Tibial artery (tissue), 4 donors: ENCODE results near the gene PLCB2.

Experiments
- DNase-seq, 2 donors: peaks; one replicate each; pipeline ENCODE4 v3.0.0-alpha.2; 2019
- H3K27ac ChIP-seq, 2 donors: fragments of 200-600 bp; sonication (generic) in 1 of 2; 1 replicate in 1 of 2; 2 replicates in 1 of 2; pipeline ENCODE4 v1.5.1; 2018 to 2019; ENCODE audit warnings: mild to moderate bottlenecking in 1 of 2
- H3K27me3 ChIP-seq, 2 donors: fragments of 200-600 bp; sonication (generic) in 1 of 2; one replicate each; pipeline versions ENCODE4 v1.5.1 to v1.6.0; 2016 to 2019
- H3K36me3 ChIP-seq, 3 donors: fragments of 200-600 bp; sonication (generic) in 2 of 3; one replicate each; pipeline ENCODE4 v1.5.1; 2016 to 2019; ENCODE audit warnings: mild to moderate bottlenecking in 2 of 3
- H3K4me1 ChIP-seq, 4 donors: fragments of 200-600 bp; sonication (generic) in 2 of 4; 1 replicate in 3 of 4; 2 replicates in 1 of 4; pipeline ENCODE4 v1.5.1; 2016 to 2019
- H3K4me3 ChIP-seq, 2 donors: fragments of 200-600 bp; sonication (generic) in 1 of 2; 1 replicate in 1 of 2; 2 replicates in 1 of 2; pipeline ENCODE4 v1.5.1; 2018 to 2019; ENCODE audit warnings: mild to moderate bottlenecking in 2 of 2
- H3K9me3 ChIP-seq, 3 donors: fragments of 200-600 bp; sonication (generic) in 1 of 3; one replicate each; pipeline ENCODE4 v1.5.1; 2016 to 2019
- intact Hi-C: fragments of 100-400 bp; cut with DNase I; formaldehyde crosslinking; loops from one replicate; pipeline ENCODE4 v1.15.0; 2023; ENCODE audit warnings: low total_unique reads
- TF ChIP-seq, protein P1 (sequence below), 2 experiments: fragments of 200-600 bp in 1 of 2; fragments of 450-650 bp in 1 of 2; IDR thresholded peaks; one replicate each; pipeline ENCODE4 v1.5.1; 2017 to 2019; ENCODE audit warnings: antibody characterized with exemption in 2 of 2, mild to moderate bottlenecking in 1 of 2, moderate library complexity in 1 of 2

PLCB2 gene

DNA sequence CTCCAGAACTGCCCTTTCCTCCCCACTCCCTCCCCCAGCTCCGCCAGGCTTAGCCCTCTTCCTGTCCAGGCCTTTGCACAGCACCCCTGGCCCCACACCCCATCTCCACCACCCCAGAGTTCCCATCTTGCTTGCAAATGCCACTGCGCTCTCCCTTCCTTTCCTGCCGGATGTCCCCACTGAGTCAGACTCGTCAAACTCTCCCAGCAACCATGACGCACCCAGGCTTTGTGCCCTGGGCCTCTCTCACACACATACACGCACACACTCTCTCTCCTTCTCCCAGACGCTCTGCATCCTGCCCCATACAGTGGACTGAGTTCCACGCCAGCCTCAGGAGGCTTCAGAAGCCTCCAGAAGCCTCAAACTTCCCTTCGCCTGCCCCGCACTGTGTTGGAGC is 35.8 kb upstream of the PLCB2 start:
- H3K27ac ChIP-seq: peak overlapping the region; percentile 90
- no peak overlapping the region for H3K4me3 ChIP-seq
- H3K27me3 ChIP-seq: no peaks in the 10 kb centered on the region
- no peaks in the 10 kb centered on the region for H3K9me3 ChIP-seq
- TF ChIP-seq, protein P1, sequence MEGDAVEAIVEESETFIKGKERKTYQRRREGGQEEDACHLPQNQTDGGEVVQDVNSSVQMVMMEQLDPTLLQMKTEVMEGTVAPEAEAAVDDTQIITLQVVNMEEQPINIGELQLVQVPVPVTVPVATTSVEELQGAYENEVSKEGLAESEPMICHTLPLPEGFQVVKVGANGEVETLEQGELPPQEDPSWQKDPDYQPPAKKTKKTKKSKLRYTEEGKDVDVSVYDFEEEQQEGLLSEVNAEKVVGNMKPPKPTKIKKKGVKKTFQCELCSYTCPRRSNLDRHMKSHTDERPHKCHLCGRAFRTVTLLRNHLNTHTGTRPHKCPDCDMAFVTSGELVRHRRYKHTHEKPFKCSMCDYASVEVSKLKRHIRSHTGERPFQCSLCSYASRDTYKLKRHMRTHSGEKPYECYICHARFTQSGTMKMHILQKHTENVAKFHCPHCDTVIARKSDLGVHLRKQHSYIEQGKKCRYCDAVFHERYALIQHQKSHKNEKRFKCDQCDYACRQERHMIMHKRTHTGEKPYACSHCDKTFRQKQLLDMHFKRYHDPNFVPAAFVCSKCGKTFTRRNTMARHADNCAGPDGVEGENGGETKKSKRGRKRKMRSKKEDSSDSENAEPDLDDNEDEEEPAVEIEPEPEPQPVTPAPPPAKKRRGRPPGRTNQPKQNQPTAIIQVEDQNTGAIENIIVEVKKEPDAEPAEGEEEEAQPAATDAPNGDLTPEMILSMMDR (IDR thresholded peaks at IDR 0.05): no peak
- intact Hi-C loops: no loop called here
- peak; percentile 58 to 91 for DNase-seq
- H3K4me1 ChIP-seq: peaks cover 0 to 67% (median 63%) of the 10 kb centered on the region in 4 donors
- no peaks in the 10 kb centered on the region for H3K36me3 ChIP-seq

DNA sequence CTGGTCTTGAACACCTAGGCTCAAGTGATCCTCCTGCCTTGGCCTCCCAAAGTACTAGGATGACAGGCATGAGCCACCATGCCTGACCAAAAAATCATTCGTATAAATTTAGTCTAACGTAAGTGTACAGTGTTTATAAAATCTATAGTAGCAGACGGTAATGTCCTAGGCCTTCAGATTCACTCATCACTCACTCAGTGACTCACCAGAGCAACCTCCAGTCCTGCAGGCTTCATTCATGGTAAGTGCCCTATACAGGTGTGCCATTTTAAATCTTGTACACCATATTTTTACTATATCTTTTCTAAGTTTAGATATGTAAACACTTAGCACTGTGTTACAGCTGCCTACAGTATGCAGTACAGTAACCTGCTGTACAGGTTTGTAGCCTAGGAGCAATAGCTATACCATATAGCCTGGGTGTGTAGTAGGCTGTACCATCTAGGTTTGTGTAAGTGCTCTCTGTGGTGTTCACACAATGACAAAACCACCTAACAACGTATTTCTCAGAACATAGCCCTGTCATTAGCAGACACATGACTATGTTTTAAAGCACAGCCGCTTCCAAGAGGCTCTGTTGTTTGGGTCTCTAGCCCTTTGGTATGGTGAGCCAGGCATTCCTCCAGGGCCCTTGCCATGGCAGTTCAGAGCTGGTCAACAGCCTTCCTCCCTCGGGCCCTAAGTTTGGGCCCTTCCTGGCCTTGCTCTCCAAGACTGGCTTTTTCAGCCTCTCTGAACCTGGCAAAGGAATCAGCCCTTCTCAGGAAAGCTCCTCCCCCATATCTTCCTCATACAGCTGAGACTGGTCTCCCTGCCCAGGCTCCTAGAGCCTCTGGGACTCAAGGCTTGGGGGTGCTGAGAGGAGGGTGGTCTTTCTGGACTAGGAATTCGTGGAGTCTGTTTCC is 34.9 kb upstream of the PLCB2 start:
- Histone ChIP-seq H3K4me1 (peaks cover 0 to 75% (median 72%) of the 10 kb centered on the region in 4 donors), H3K36me3 (no peaks in the 10 kb centered on the region), H3K27ac (peak overlapping the region; percentile 90), H3K27me3 (no peaks in the 10 kb centered on the region), H3K9me3 (no peaks in the 10 kb centered on the region), H3K4me3 (no peak overlapping the region)
- TF ChIP-seq, protein P1 (IDR thresholded peaks at IDR 0.05): no peak
- intact Hi-C loops: no loop called here
- DNase-seq: peak in 1 of 2 donors; percentile 86

DNA sequence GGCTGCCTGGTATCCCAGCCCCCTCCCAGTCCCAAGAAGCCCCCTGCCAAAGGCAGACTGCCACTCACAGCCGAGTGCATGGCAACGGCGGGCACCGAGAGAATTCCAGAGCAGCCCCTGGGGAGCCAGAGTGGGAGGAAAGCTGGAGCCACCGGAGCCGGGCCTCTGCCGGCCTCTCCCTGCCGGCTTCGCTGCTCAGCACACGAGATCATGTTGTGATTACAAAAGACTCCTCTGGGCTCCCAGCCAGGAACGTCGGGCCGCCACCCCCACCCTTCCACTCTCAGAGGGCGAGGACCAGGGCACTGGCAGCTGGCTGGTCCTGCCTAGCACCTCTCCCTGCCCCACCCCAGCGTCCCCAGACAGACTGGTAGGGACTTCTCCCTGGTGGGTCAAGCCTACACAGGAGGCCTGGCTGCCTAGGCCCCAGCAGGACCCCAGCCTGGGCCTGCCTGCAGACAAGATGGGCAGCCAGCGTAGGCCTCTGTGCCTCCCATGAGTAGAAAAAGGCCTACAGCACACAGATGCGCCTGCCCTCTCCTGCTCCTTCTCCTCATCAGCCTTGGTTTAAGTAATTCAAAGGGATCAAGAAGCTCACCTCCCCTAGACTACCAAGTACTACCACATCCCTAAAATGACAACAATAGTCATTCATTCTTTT is 33.1 kb upstream of the PLCB2 start, which contains the start of gene CCDC9B:
Gene CCDC9B (minus strand): TSS at position 200 of the 661 bp plus-strand sequence. CDS start 120 bp downstream, at position 80.
- peak within 1 kb of the TSS; percentile 90 for H3K27ac ChIP-seq
- TF ChIP-seq, protein P1 (IDR thresholded peaks at IDR 0.05): no peak
- H3K36me3 ChIP-seq: no peaks in the 10 kb centered on the region
- H3K27me3 ChIP-seq: no peaks in the 10 kb centered on the region
- intact Hi-C loops: loop anchor here (1.0 kb wide), 1 partner anchor 18 kb away; the partner anchor contains the start of gene INAFM2
- DNase-seq: peak; percentile 92 to 99
- peak within 1 kb of the TSS; percentile 35 to 43 for H3K4me3 ChIP-seq
- H3K4me1 ChIP-seq: peaks cover 3 to 93% (median 90%) of the 10 kb centered on the region in 4 donors
- no peaks in the 10 kb centered on the region for H3K9me3 ChIP-seq

DNA sequence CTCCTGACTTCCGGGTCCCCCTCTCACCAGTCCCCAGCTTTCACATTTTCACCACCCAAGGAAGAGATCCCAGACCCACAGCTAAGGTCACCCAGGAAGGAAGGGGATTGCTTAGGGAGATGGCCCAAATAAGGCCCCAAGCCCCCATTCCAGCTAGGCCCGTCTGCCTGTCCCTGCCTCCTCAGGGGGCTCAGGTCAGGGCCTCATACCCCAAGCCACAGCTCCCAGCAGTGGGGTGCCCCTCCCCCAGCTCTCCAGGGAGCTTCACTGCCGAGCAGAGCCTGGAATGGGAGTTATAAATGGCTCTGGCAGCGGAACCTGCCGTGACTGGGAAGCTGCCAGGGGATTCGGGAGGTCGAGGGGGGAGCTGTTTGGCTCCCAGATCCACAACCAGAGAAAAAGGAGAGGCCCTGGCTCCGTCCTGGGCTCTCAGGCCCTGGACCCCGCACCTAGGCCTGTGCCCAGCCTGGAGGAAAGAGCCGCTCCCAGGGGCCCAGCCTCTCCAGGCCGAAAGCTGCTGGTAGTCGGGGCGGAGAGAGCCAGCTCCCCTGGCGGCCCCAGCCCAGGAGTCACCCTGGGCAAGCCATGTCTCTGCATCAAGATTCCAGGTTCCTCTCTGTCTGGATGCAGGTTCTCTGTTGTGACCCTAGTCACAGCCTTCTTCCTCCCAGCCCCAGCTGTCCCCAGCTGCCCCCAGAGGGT is 32.5 kb upstream of the PLCB2 start:
- DNase-seq: peak; percentile 88 to 97
- intact Hi-C loops: loop anchor here (1.0 kb wide), 1 partner anchor 17 kb away; the partner anchor contains the start of gene INAFM2
- peak overlapping the region; percentile 35 to 43 for H3K4me3 ChIP-seq
- no peaks in the 10 kb centered on the region for H3K36me3 ChIP-seq
- no peaks in the 10 kb centered on the region for H3K27me3 ChIP-seq
- H3K4me1 ChIP-seq: peaks cover 6 to 100% (median 97%) of the 10 kb centered on the region in 4 donors
- no peaks in the 10 kb centered on the region for H3K9me3 ChIP-seq
- H3K27ac ChIP-seq: peak overlapping the region; percentile 90
- TF ChIP-seq, protein P1 (IDR thresholded peaks at IDR 0.05): peak in 1 of 2 experiments; percentile 18

DNA sequence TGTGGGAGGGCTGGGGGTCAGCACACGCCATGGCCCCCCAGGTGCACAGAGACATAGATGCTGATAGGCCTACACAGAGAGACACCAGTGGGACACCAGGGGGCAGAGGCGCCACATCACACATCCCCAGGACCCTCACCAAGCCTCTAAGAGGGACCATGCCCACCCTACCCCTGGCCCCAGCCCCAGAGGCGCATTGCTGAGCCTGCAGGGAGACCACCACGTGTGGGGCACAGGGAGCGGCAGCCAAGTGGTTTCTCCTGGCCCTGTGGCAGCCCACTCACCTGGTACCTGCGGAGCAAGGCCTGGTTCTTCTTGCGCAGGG is 31.8 kb upstream of the PLCB2 start:
- intact Hi-C loops: no loop called here

More for the DNA sequence above, 31.8 kb upstream of the PLCB2 start:
- Histone ChIP-seq H3K4me1 (peaks cover 6 to 100% (median 97%) of the 10 kb centered on the region in 4 donors), H3K27ac (peak overlapping the region; percentile 90), H3K9me3 (no peaks in the 10 kb centered on the region), H3K27me3 (no peaks in the 10 kb centered on the region), H3K36me3 (no peaks in the 10 kb centered on the region), H3K4me3 (peak overlapping the region; percentile 35 to 43)
- no peak for DNase-seq
- TF ChIP-seq, protein P1 (IDR thresholded peaks at IDR 0.05): no peak
